ENCODE results near the gene MAP2K3. TPM values are rescaled to one million over a fixed set of nuclear protein-coding genes. Genes with fewer than 3 reads are reported as not detected.

MAP2K3 gene
- total and polyA plus RNA-seq, 2 donors (not counting 1 experiment from before 2014, with no cell fraction given): 23.8 to 80.9 TPM

DNA sequence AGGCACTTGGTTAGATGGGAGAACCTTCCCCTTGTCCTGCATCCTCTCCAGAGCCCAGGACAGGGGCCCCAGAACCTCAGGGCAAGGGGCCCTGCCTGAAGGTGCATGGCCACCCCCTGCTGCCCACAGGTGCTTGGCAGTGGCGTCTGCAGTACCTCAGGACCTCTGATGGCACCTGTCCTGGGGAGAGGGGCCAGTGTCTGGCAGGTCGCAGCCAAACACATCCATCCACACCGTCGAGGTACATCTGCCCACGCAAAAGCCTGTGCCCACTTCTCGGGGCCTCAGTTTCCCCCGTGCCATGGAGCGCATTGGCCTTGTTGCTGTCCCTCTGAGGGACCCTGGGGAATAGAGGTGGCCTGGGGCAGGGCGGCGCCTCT is 9.3 kb downstream of the MAP2K3 start:
- no peak for TF ChIP-seq EZH2 (IDR thresholded peaks at IDR 0.05; ENCODE audit: low read length, missing control alignments)
- TF ChIP-seq, protein P1, sequence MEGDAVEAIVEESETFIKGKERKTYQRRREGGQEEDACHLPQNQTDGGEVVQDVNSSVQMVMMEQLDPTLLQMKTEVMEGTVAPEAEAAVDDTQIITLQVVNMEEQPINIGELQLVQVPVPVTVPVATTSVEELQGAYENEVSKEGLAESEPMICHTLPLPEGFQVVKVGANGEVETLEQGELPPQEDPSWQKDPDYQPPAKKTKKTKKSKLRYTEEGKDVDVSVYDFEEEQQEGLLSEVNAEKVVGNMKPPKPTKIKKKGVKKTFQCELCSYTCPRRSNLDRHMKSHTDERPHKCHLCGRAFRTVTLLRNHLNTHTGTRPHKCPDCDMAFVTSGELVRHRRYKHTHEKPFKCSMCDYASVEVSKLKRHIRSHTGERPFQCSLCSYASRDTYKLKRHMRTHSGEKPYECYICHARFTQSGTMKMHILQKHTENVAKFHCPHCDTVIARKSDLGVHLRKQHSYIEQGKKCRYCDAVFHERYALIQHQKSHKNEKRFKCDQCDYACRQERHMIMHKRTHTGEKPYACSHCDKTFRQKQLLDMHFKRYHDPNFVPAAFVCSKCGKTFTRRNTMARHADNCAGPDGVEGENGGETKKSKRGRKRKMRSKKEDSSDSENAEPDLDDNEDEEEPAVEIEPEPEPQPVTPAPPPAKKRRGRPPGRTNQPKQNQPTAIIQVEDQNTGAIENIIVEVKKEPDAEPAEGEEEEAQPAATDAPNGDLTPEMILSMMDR (conservative IDR thresholded peaks at IDR 0.05 in 1 of 2, IDR thresholded peaks at IDR 0.05 in 1 of 2; ENCODE audit: low read depth in 1 of 2, low read length in 2 of 2): no peak
- Histone ChIP-seq H3K27ac (ENCODE audit: insufficient read depth, low read length) (no peak overlapping the region), H3K9me3 (ENCODE audit: control insufficient read depth, insufficient read depth, low read depth, low read length) (no peaks in the 10 kb centered on the region)

DNA sequence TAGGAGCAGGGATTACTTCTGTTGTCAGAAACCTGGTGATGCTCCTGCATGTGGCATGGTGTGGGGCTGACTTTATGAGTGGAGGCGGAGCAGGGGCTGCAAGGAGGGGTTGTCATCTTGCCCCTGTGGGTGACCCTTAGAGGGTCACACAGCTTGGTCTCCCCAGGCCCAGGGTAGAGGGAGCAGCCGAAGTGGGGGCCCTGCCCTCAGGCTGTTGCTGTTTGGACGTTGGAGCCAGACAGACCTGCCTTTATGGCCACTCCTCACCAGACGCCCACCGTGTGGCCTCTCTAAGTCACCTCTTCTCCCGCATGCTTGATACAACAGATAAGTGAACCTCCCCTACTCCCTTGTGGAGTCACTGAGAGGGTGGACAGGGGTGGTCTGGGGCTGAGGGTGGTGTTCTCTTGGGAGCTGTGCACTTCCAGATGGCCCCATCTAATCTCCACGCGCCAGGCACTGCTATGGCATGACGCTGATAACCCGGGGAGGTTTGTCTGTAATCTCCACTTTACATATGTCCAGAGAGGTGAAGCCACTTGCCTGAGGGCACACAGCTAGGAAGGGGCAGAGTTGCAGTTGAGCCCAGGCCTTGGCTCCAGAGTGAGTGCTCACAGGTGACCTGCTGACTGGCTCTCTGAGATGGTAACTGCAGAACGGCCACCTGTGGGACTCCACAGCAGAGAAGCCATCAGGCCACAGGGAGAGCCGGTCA is 10.0 kb downstream of the MAP2K3 start:
- peaks cover 96% of the 10 kb centered on the region for H3K79me2 ChIP-seq (ENCODE audit: control insufficient read depth, insufficient read depth, low read length)
- H3K27ac ChIP-seq (ENCODE audit: insufficient read depth, low read length): peak overlapping the region; percentile 23
- no peaks in the 10 kb centered on the region for H3K9me3 ChIP-seq (ENCODE audit: control insufficient read depth, insufficient read depth, low read depth, low read length)
- H3K9ac ChIP-seq (ENCODE audit: insufficient read depth, low read length): no peak overlapping the region
- H2AFZ ChIP-seq (ENCODE audit: low read length): no peak overlapping the region
- DNase-seq (ENCODE audit: low read depth in 2 of 2): no peak
- H3K36me3 ChIP-seq (ENCODE audit: control insufficient read depth, insufficient read depth, low read length): peaks cover 20% of the 10 kb centered on the region
- peaks cover 2% of the 10 kb centered on the region for H4K20me1 ChIP-seq (ENCODE audit: control insufficient read depth, extremely low read depth, insufficient read depth, low read length)
- no peaks in the 10 kb centered on the region for H3K27me3 ChIP-seq (ENCODE audit: control insufficient read depth, insufficient read depth, low read length)
- H3K4me2 ChIP-seq (ENCODE audit: extremely low read depth, insufficient read depth, low read length): no peak overlapping the region
- H3K4me1 ChIP-seq (ENCODE audit: control insufficient read depth, extremely low read depth, insufficient read depth, low read length): peaks cover 5% of the 10 kb centered on the region
- H3K4me3 ChIP-seq (replicated peaks in 1 of 4; ENCODE audit: control extremely low read depth in 1 of 4, insufficient read depth in 1 of 4, low read depth in 3 of 4, low read length in 4 of 4): no peak overlapping the region
- TF ChIP-seq EZH2 (IDR thresholded peaks at IDR 0.05; ENCODE audit: low read length, missing control alignments): no peak
- TF ChIP-seq, protein P1 (conservative IDR thresholded peaks at IDR 0.05 in 1 of 2, IDR thresholded peaks at IDR 0.05 in 1 of 2; ENCODE audit: low read depth in 1 of 2, low read length in 2 of 2): no peak

More for the DNA sequence above, 9.3 kb downstream of the MAP2K3 start:
- Histone ChIP-seq H3K4me2 (ENCODE audit: extremely low read depth, insufficient read depth, low read length) (no peak overlapping the region), H3K4me3 (replicated peaks in 1 of 4; ENCODE audit: control extremely low read depth in 1 of 4, insufficient read depth in 1 of 4, low read depth in 3 of 4, low read length in 4 of 4) (no peak overlapping the region), H3K9ac (ENCODE audit: insufficient read depth, low read length) (no peak overlapping the region), H3K79me2 (ENCODE audit: control insufficient read depth, insufficient read depth, low read length) (peaks cover 99% of the 10 kb centered on the region), H2AFZ (ENCODE audit: low read length) (no peak overlapping the region), H3K4me1 (ENCODE audit: control insufficient read depth, extremely low read depth, insufficient read depth, low read length) (peaks cover 9% of the 10 kb centered on the region), H4K20me1 (ENCODE audit: control insufficient read depth, extremely low read depth, insufficient read depth, low read length) (peaks cover 2% of the 10 kb centered on the region), H3K27me3 (ENCODE audit: control insufficient read depth, insufficient read depth, low read length) (no peaks in the 10 kb centered on the region), H3K36me3 (ENCODE audit: control insufficient read depth, insufficient read depth, low read length) (peaks cover 19% of the 10 kb centered on the region)
- no peak for DNase-seq (ENCODE audit: low read depth in 2 of 2)

DNA sequence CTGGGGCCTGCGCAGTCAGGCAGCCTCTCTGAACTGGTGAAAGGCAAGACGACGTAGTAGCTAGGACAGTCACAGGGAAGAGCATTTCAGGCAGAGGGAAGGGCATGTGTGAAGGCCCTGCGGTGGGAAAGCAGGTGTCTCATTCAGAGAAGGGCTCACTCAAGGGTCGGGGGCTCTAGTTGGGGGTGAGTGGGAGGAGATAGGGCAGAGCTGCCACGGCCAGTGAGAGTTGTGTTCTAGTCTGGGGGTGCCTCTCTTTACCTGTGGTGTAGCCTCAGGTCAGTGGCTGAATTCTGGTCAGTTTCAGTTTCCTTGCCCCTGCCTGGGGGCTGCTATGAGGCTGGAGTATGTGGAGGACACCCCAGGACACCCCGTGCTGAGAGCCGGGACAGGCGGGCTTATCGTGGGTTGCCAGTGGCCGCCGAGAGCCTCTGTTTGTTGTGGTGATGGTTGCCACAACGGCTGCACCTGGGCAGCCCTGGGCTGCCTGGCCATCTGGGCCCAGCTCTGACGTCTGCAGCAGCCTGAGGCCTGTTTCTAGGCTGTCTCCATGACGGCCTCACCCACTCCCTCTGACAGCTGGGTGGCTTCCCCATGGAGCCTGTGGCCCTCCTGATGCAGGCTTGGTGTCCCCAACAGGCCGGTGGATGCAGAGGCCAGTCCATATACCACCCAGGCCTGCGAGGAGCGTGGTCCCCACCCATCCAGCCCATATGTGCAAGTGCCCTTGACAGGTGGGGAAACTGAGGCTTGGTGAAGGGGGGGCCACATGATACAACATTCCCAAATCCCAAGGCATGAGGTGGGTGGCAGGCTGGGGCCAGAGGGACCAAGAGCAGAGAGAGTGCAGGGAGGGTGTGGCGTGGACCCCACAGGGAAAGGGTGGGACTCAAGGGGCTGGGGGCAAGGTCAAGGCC is 10.8 kb downstream of the MAP2K3 start:
- H3K9ac ChIP-seq (ENCODE audit: insufficient read depth, low read length): no peak overlapping the region
- H3K4me1 ChIP-seq (ENCODE audit: control insufficient read depth, extremely low read depth, insufficient read depth, low read length): peaks cover 1% of the 10 kb centered on the region
- H3K27ac ChIP-seq (ENCODE audit: insufficient read depth, low read length): peak overlapping the region; percentile 53
- no peak for DNase-seq (ENCODE audit: low read depth in 2 of 2)
- H3K27me3 ChIP-seq (ENCODE audit: control insufficient read depth, insufficient read depth, low read length): no peaks in the 10 kb centered on the region
- H3K4me3 ChIP-seq (replicated peaks in 1 of 4; ENCODE audit: control extremely low read depth in 1 of 4, insufficient read depth in 1 of 4, low read depth in 3 of 4, low read length in 4 of 4): no peak overlapping the region
- H3K79me2 ChIP-seq (ENCODE audit: control insufficient read depth, insufficient read depth, low read length): peaks cover 93% of the 10 kb centered on the region
- no peaks in the 10 kb centered on the region for H3K9me3 ChIP-seq (ENCODE audit: control insufficient read depth, insufficient read depth, low read depth, low read length)
- H4K20me1 ChIP-seq (ENCODE audit: control insufficient read depth, extremely low read depth, insufficient read depth, low read length): peaks cover 3% of the 10 kb centered on the region
- no peak overlapping the region for H2AFZ ChIP-seq (ENCODE audit: low read length)
- peaks cover 24% of the 10 kb centered on the region for H3K36me3 ChIP-seq (ENCODE audit: control insufficient read depth, insufficient read depth, low read length)
- no peak overlapping the region for H3K4me2 ChIP-seq (ENCODE audit: extremely low read depth, insufficient read depth, low read length)
- TF ChIP-seq EZH2 (IDR thresholded peaks at IDR 0.05; ENCODE audit: low read length, missing control alignments): no peak
